HepG2 (cell line): ENCODE measurements around the gene NUP54. TPM values are rescaled to one million over a fixed set of nuclear protein-coding genes. Genes with fewer than 3 reads are reported as not detected.
A peak's percentile ranks its signal among the peaks of the same experiment; 100 is the strongest.

Experiments used
- ADNP ChIP-seq: sonication (generic); formaldehyde crosslinking; IDR thresholded peaks from 2 replicates; pipeline ENCODE4 v1.4.0; 2020; ENCODE audit warnings: missing genetic modification reagents
- ATAD3A ChIP-seq: sonication (generic); formaldehyde crosslinking; IDR thresholded peaks from 2 replicates; pipeline ENCODE4 v1.4.0; 2020; ENCODE audit warnings: missing genetic modification reagents
- ATM ChIP-seq: fragments of 450-650 bp; IDR thresholded peaks from 2 replicates; pipeline ENCODE4 v1.7.1; 2017; ENCODE audit warnings: mild to moderate bottlenecking, borderline replicate concordance
- ATRX ChIP-seq: sonication (generic); formaldehyde crosslinking; IDR thresholded peaks from 2 replicates; pipeline ENCODE4 v1.4.0; 2020; ENCODE audit warnings: missing genetic modification reagents, borderline replicate concordance
- CBX2 ChIP-seq, 2 experiments: fragments of 200-600 bp in 1 of 2; sonication (generic); formaldehyde crosslinking in 1 of 2; IDR thresholded peaks; 2 replicates each; pipeline versions ENCODE4 v1.7.0 to v1.8.1; 2018 to 2022; ENCODE audit warnings: low read depth in 2 of 2, low read length in 1 of 2, mild to moderate bottlenecking in 1 of 2, missing genetic modification reagents in 1 of 2
- CHD2 ChIP-seq: IDR thresholded peaks from 2 replicates; pipeline ENCODE4 v1.6.1; 2011; ENCODE audit warnings: low read depth, low read length, improper control_type of control experiment
- EEA1 ChIP-seq: sonication (generic); formaldehyde crosslinking; IDR thresholded peaks from 2 replicates; pipeline ENCODE4 v1.5.1; 2020; ENCODE audit warnings: mild to moderate bottlenecking, missing genetic modification reagents, borderline replicate concordance
- FOXA1 ChIP-seq, 2 experiments: fragments of 450-650 bp in 1 of 2; sonication (generic) in 1 of 2; formaldehyde crosslinking in 1 of 2; IDR thresholded peaks; 2 replicates each; pipeline versions ENCODE4 v1.4.0 to v1.6.1; 2016 to 2020; ENCODE audit warnings: missing genetic modification reagents in 1 of 2
- MIER3 ChIP-seq: IDR thresholded peaks from 2 replicates; pipeline ENCODE4 v1.6.1; 2016; ENCODE audit warnings: missing compliant biosample characterization, borderline replicate concordance
- SOX5 ChIP-seq: IDR thresholded peaks from 2 replicates; pipeline ENCODE4 v1.6.1; 2016; ENCODE audit warnings: borderline replicate concordance
- ZMYM3 ChIP-seq: sonication (generic); formaldehyde crosslinking; IDR thresholded peaks from 2 replicates; pipeline ENCODE4 v1.5.1; 2020; ENCODE audit warnings: mild to moderate bottlenecking, missing genetic modification reagents
- ZNF121 ChIP-seq: sonication (generic); formaldehyde crosslinking; IDR thresholded peaks from 2 replicates; pipeline ENCODE4 v1.5.0; 2020; ENCODE audit warnings: mild to moderate bottlenecking, missing genetic modification reagents
- ZNF337 ChIP-seq: sonication (generic); formaldehyde crosslinking; IDR thresholded peaks from 2 replicates; pipeline ENCODE4 v1.5.1; 2020; ENCODE audit warnings: missing genetic modification reagents, low read depth, mild to moderate bottlenecking, borderline replicate concordance
- ZNF569 ChIP-seq: sonication (generic); formaldehyde crosslinking; IDR thresholded peaks from 2 replicates; pipeline ENCODE4 v1.5.0; 2020; ENCODE audit warnings: mild to moderate bottlenecking, missing genetic modification reagents, moderate library complexity, borderline replicate concordance
- ZNF577 ChIP-seq: sonication (generic); formaldehyde crosslinking; IDR thresholded peaks from 2 replicates; pipeline ENCODE4 v1.4.0; 2020; ENCODE audit warnings: mild to moderate bottlenecking, low read depth, missing genetic modification reagents, borderline replicate concordance
- ZNF607 ChIP-seq: sonication (generic); formaldehyde crosslinking; IDR thresholded peaks from 2 replicates; pipeline ENCODE4 v1.5.1; 2020; ENCODE audit warnings: missing genetic modification reagents, mild to moderate bottlenecking, borderline replicate concordance
- ZNF660 ChIP-seq: sonication (generic); formaldehyde crosslinking; IDR thresholded peaks from 2 replicates; pipeline ENCODE4 v1.5.1; 2020; ENCODE audit warnings: mild to moderate bottlenecking, low read depth, missing genetic modification reagents, borderline replicate concordance
- ZNF672 ChIP-seq: sonication (generic); formaldehyde crosslinking; IDR thresholded peaks from 2 replicates; pipeline ENCODE4 v1.8.1; 2022; ENCODE audit warnings: missing genetic modification reagents
- ZNF7 ChIP-seq: IDR thresholded peaks from 2 replicates; pipeline ENCODE4 v1.6.1; 2016; ENCODE audit warnings: missing biosample characterization, missing genetic modification reagents
- ZNF709 ChIP-seq: sonication (generic); formaldehyde crosslinking; IDR thresholded peaks from 2 replicates; pipeline ENCODE4 v1.5.0; 2020; ENCODE audit warnings: mild to moderate bottlenecking, missing genetic modification reagents
- polyA plus RNA-seq, 8 experiments: library from polyadenylated mRNA; depleted of rRNA in 3 of 8; stranded (reverse) in 7 of 8; unstranded in 1 of 8; fragments of >200 nt; fragmentation: Illumina TruSeq in 4 of 8; extraction: Trizol in 4 of 8; gene quantifications; 2 replicates each; pipeline versions ENCODE4 v1.2.1 to v1.2.3, GENCODE V29; 2011 to 2016; ENCODE audit warnings: low read depth in 4 of 8, missing spikeins in 1 of 8, mixed read lengths in 1 of 8; ENCODE audit not compliant: insufficient read depth in 1 of 8
- total RNA-seq, 5 experiments: library from RNA; depleted of rRNA; stranded (reverse); fragments of >200 nt; fragmentation: Illumina TruSeq; extraction: Trizol; gene quantifications; 2 replicates each; pipeline ENCODE4 v1.2.3, GENCODE V29; 2016; ENCODE audit warnings: low read depth in 1 of 5
- TF ChIP-seq, protein P1 (sequence below), 2 experiments: sonication (generic) in 1 of 2; formaldehyde crosslinking in 1 of 2; IDR thresholded peaks; 2 replicates each; pipeline versions ENCODE4 v1.5.1 to v1.6.1; 2011 to 2020; ENCODE audit warnings: borderline replicate concordance in 1 of 2, low read depth in 1 of 2, low read length in 1 of 2, mild to moderate bottlenecking in 1 of 2, missing genetic modification reagents in 1 of 2, moderate library complexity in 1 of 2
- TF ChIP-seq, protein P2 (sequence below): sonication (generic); formaldehyde crosslinking; IDR thresholded peaks from 2 replicates; pipeline ENCODE4 v1.5.1; 2020; ENCODE audit warnings: missing genetic modification reagents, mild to moderate bottlenecking, borderline replicate concordance
- TF ChIP-seq, protein P3 (sequence below): IDR thresholded peaks from 2 replicates; pipeline ENCODE4 v1.6.1; 2016; ENCODE audit warnings: control low read depth
- TF ChIP-seq, protein P4 (sequence below): IDR thresholded peaks from 2 replicates; pipeline ENCODE4 v1.6.1; 2016

Gene NUP54
- total and polyA plus RNA-seq, 2 of the 13 experiments (the other 11 are each of a cell fraction or from before 2014, with no cell fraction given), result 36.1 to 69.3 TPM

DNA sequence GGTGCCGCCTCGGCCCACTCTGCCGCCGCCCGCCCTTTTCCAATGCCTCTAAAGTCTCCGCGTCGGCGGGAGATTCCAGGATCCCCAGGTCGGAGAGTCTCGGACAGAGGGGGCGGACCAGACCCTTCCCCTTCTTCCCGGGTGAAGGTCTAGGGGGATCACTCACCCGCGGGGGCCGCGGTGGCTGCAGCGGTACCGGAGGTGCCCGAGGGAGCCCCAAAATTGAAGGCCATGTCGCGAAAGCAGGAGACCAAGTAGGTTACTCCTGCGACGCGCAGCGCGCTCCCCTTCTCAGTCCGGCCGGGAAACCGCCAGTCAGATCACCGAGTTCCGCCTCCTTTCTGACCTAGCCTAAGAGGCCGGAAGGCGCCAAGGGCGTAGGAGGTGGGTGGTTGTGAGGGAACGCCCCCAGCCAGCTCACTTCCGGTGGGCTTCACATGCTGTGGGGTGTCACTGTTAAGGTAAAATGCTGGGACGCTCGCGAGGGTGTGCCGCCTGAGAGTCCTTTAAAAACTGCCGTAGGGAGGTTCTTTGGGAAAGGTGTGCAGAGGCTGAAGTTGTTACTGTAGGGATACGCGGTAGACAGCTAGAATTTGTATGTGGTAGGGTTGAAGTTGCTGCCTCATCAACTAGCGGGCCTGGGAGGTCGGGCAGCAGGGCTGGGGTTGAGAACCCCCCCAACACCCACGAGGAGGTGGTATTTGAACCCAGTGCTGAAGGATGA lies at the start of gene NUP54 (continued):
- TF ChIP-seq, protein P1, sequence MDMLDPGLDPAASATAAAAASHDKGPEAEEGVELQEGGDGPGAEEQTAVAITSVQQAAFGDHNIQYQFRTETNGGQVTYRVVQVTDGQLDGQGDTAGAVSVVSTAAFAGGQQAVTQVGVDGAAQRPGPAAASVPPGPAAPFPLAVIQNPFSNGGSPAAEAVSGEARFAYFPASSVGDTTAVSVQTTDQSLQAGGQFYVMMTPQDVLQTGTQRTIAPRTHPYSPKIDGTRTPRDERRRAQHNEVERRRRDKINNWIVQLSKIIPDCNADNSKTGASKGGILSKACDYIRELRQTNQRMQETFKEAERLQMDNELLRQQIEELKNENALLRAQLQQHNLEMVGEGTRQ (IDR thresholded peaks at IDR 0.05; ENCODE audit: low read depth, low read length), result no peak
- TF ChIP-seq, protein P1 (CRISPR knock-in tag; IDR thresholded peaks at IDR 0.05; ENCODE audit: borderline replicate concordance), result no peak
- TF ChIP-seq ZNF577 (CRISPR knock-in tag), result no peak
- 0 out of 2 replicates have a peak, but pooled peaks have one; percentile 27 for TF ChIP-seq ZNF7 (CRISPR knock-in tag)
- no peak; the same call in 1 of the 2 replicates for TF ChIP-seq CBX2 (IDR thresholded peaks at IDR 0.05; ENCODE audit: low read depth, low read length)
- TF ChIP-seq CBX2 (CRISPR knock-in tag; IDR thresholded peaks at IDR 0.05; ENCODE audit: low read depth), result no peak
- TF ChIP-seq SOX5, result peak; percentile 66; the same call in 1 of the 2 replicates
- TF ChIP-seq CHD2, result peak; percentile 62; the same call in 1 of the 2 replicates
- no peak for TF ChIP-seq ATRX (CRISPR knock-in tag)
- no peak for TF ChIP-seq ATAD3A
- TF ChIP-seq, protein P2, sequence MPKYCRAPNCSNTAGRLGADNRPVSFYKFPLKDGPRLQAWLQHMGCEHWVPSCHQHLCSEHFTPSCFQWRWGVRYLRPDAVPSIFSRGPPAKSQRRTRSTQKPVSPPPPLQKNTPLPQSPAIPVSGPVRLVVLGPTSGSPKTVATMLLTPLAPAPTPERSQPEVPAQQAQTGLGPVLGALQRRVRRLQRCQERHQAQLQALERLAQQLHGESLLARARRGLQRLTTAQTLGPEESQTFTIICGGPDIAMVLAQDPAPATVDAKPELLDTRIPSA (CRISPR knock-in tag), result peak; percentile 42; the same call in 1 of the 2 replicates
- TF ChIP-seq ZNF709 (CRISPR knock-in tag), result peak; percentile 89
- no peak for TF ChIP-seq ATM
- TF ChIP-seq, protein P3, sequence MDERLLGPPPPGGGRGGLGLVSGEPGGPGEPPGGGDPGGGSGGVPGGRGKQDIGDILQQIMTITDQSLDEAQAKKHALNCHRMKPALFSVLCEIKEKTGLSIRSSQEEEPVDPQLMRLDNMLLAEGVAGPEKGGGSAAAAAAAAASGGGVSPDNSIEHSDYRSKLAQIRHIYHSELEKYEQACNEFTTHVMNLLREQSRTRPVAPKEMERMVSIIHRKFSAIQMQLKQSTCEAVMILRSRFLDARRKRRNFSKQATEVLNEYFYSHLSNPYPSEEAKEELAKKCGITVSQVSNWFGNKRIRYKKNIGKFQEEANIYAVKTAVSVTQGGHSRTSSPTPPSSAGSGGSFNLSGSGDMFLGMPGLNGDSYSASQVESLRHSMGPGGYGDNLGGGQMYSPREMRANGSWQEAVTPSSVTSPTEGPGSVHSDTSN (CRISPR knock-in tag), result no peak
- no peak; the same call in 1 of the 2 replicates for TF ChIP-seq ZNF121 (CRISPR knock-in tag)
- peak; percentile 22; the same call in 1 of the 2 replicates for TF ChIP-seq EEA1 (CRISPR knock-in tag)
- TF ChIP-seq ZNF337, result no peak
- TF ChIP-seq FOXA1 (IDR thresholded peaks at IDR 0.05), result no peak
- TF ChIP-seq FOXA1 (CRISPR knock-in tag; IDR thresholded peaks at IDR 0.05), result peak; percentile 41
- peak; percentile 77 for TF ChIP-seq MIER3 (CRISPR knock-in tag)
- TF ChIP-seq ZNF569 (CRISPR knock-in tag), result no peak
- TF ChIP-seq ZMYM3 (CRISPR knock-in tag), result peak; percentile 15; the same call in 1 of the 2 replicates
- no peak for TF ChIP-seq ZNF660 (CRISPR knock-in tag)
- no peak for TF ChIP-seq ZNF672 (CRISPR knock-in tag)
- no peak for TF ChIP-seq ADNP (CRISPR knock-in tag)
- TF ChIP-seq ZNF607 (CRISPR knock-in tag), result 0 out of 2 replicates have a peak, but pooled peaks have one; percentile 77
- TF ChIP-seq, protein P4, sequence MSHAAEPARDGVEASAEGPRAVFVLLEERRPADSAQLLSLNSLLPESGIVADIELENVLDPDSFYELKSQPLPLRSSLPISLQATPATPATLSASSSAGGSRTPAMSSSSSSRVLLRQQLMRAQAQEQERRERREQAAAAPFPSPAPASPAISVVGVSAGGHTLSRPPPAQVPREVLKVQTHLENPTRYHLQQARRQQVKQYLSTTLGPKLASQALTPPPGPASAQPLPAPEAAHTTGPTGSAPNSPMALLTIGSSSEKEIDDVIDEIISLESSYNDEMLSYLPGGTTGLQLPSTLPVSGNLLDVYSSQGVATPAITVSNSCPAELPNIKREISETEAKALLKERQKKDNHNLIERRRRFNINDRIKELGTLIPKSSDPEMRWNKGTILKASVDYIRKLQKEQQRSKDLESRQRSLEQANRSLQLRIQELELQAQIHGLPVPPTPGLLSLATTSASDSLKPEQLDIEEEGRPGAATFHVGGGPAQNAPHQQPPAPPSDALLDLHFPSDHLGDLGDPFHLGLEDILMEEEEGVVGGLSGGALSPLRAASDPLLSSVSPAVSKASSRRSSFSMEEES (CRISPR knock-in tag), result peak; percentile 51; the same call in 1 of the 2 replicates
